Measurements from ENCODE around the gene TMUB2. TPM values are rescaled to one million over a fixed set of nuclear protein-coding genes. Genes with fewer than 3 reads are reported as not detected.

Gene TMUB2
- total and polyA plus RNA-seq, 2 of the 13 experiments (the other 11 are each of a cell fraction or from before 2014, with no cell fraction given) = 26.9 to 50.8 TPM

DNA sequence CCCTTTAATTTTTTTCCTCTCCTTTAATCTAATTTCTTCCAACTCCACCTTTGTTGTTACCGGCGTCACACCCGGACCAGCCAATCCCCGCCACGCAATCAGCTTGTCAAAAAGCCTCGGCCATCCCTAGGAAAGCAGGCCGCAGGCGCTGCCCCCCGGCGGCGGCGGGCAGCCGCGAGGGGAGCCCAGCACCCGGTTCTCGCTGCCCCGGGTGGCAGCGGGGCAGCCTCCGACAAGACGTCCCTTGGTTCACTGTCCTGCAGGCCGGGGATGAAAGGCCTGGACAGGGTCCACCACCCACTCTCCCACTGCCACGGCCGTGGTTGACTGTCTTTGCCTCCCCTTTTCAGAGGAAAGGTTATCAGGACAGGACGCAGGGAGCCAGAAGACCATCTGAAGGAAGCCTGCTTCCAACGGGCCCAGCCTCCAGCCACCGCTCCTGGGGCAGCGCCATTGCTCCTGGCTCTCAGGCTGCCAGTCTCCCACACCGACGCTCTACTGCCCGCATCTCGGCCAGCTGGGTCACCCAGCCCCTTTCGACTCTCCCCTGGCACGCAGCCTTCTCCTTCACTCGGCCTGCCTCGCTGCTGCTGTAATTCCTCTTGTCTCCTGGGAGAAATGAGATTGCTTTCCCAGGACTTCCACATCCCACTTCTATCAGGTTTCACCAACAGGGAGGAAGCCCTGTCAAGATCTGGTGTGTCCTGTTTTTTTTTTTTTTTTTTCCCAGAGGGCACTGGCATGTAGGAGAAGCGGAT is 35.5 kb downstream of the TMUB2 start (continued):
- TF ChIP-seq, protein P1, sequence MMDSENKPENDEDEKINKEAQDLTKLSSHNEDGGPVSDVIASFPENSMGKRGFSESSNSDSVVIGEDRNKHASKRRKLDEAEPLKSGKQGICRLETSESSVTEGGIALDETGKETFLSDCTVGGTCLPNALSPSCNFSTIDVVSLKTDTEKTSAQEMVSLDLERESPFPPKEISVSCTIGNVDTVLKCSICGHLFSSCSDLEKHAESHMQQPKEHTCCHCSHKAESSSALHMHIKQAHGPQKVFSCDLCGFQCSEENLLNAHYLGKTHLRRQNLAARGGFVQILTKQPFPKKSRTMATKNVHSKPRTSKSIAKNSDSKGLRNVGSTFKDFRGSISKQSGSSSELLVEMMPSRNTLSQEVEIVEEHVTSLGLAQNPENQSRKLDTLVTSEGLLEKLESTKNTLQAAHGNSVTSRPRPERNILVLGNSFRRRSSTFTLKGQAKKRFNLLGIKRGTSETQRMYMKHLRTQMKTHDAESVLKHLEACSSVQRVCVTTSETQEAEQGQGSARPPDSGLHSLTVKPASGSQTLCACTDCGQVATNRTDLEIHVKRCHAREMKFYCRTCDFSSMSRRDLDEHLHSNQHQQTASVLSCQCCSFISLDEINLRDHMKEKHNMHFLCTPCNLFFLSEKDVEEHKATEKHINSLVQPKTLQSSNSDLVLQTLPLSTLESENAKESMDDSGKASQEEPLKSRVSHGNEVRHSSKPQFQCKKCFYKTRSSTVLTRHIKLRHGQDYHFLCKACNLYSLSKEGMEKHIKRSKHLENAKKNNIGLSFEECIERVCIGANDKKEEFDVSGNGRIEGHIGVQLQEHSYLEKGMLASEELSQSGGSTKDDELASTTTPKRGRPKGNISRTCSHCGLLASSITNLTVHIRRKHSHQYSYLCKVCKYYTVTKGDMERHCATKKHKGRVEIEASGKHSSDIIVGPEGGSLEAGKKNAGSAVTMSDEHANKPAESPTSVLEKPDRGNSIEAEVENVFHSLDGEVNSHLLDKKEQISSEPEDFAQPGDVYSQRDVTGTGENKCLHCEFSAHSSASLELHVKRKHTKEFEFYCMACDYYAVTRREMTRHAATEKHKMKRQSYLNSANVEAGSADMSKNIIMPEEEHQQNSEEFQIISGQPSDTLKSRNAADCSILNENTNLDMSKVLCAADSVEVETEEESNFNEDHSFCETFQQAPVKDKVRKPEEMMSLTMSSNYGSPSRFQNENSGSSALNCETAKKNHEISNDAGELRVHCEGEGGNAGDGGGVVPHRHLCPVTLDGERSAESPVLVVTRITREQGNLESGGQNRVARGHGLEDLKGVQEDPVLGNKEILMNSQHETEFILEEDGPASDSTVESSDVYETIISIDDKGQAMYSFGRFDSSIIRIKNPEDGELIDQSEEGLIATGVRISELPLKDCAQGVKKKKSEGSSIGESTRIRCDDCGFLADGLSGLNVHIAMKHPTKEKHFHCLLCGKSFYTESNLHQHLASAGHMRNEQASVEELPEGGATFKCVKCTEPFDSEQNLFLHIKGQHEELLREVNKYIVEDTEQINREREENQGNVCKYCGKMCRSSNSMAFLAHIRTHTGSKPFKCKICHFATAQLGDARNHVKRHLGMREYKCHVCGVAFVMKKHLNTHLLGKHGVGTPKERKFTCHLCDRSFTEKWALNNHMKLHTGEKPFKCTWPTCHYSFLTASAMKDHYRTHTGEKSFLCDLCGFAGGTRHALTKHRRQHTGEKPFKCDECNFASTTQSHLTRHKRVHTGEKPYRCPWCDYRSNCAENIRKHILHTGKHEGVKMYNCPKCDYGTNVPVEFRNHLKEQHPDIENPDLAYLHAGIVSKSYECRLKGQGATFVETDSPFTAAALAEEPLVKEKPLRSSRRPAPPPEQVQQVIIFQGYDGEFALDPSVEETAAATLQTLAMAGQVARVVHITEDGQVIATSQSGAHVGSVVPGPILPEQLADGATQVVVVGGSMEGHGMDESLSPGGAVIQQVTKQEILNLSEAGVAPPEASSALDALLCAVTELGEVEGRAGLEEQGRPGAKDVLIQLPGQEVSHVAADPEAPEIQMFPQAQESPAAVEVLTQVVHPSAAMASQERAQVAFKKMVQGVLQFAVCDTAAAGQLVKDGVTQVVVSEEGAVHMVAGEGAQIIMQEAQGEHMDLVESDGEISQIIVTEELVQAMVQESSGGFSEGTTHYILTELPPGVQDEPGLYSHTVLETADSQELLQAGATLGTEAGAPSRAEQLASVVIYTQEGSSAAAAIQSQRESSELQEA (CRISPR knock-in tag; IDR thresholded peaks at IDR 0.05; ENCODE audit: not compliant biosample characterization) = peak; percentile 61
- no peak for TF ChIP-seq BCL6 (CRISPR knock-in tag; IDR thresholded peaks at IDR 0.05)
- no peak for TF ChIP-seq HMG20A (CRISPR knock-in tag; IDR thresholded peaks at IDR 0.05; ENCODE audit: borderline replicate concordance)
- TF ChIP-seq SP5 (CRISPR knock-in tag; IDR thresholded peaks at IDR 0.05; ENCODE audit: borderline replicate concordance, low read depth) = no peak; the same call in 1 of the 2 replicates
- no peak for TF ChIP-seq ZNF10 (CRISPR knock-in tag; IDR thresholded peaks at IDR 0.05; ENCODE audit: borderline replicate concordance, low read depth)
- TF ChIP-seq TMF1 (CRISPR knock-in tag; IDR thresholded peaks at IDR 0.05; ENCODE audit: low read depth) = no peak
- TF ChIP-seq SATB2 (CRISPR knock-in tag; IDR thresholded peaks at IDR 0.05) = no peak; the same call in 1 of the 2 replicates
- TF ChIP-seq, protein P2, sequence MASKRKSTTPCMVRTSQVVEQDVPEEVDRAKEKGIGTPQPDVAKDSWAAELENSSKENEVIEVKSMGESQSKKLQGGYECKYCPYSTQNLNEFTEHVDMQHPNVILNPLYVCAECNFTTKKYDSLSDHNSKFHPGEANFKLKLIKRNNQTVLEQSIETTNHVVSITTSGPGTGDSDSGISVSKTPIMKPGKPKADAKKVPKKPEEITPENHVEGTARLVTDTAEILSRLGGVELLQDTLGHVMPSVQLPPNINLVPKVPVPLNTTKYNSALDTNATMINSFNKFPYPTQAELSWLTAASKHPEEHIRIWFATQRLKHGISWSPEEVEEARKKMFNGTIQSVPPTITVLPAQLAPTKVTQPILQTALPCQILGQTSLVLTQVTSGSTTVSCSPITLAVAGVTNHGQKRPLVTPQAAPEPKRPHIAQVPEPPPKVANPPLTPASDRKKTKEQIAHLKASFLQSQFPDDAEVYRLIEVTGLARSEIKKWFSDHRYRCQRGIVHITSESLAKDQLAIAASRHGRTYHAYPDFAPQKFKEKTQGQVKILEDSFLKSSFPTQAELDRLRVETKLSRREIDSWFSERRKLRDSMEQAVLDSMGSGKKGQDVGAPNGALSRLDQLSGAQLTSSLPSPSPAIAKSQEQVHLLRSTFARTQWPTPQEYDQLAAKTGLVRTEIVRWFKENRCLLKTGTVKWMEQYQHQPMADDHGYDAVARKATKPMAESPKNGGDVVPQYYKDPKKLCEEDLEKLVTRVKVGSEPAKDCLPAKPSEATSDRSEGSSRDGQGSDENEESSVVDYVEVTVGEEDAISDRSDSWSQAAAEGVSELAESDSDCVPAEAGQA (IDR thresholded peaks at IDR 0.05; ENCODE audit: low read depth) = no peak
- TF ChIP-seq, protein P2 (CRISPR knock-in tag; IDR thresholded peaks at IDR 0.05; ENCODE audit: borderline replicate concordance) = no peak; the same call in 1 of the 2 replicates
- no peak for TF ChIP-seq ZNF253 (CRISPR knock-in tag; IDR thresholded peaks at IDR 0.05; ENCODE audit: borderline replicate concordance)
- TF ChIP-seq YEATS4 (CRISPR knock-in tag; IDR thresholded peaks at IDR 0.05; ENCODE audit: borderline replicate concordance) = peak; percentile 79
- TF ChIP-seq, protein P3, sequence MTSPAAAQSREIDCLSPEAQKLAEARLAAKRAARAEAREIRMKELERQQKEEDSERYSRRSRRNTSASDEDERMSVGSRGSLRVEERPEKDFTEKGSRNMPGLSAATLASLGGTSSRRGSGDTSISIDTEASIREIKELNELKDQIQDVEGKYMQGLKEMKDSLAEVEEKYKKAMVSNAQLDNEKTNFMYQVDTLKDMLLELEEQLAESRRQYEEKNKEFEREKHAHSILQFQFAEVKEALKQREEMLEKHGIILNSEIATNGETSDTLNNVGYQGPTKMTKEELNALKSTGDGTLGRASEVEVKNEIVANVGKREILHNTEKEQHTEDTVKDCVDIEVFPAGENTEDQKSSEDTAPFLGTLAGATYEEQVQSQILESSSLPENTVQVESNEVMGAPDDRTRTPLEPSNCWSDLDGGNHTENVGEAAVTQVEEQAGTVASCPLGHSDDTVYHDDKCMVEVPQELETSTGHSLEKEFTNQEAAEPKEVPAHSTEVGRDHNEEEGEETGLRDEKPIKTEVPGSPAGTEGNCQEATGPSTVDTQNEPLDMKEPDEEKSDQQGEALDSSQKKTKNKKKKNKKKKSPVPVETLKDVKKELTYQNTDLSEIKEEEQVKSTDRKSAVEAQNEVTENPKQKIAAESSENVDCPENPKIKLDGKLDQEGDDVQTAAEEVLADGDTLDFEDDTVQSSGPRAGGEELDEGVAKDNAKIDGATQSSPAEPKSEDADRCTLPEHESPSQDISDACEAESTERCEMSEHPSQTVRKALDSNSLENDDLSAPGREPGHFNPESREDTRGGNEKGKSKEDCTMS (CRISPR knock-in tag; conservative IDR thresholded peaks at IDR 0.05) = no peak

Data from HepG2 (cell line).